Type B pancreatic cell (in vitro differentiated cells): ENCODE results near the gene ITCH. TPM values are rescaled to one million over a fixed set of nuclear protein-coding genes. Genes with fewer than 3 reads are reported as not detected.
"Not testable (repeated sequence)": the region's sequence is repeated elsewhere in the genome, so short reads cannot be mapped to it uniquely, and the experiment has no call there.

Experiments used
- DNase-seq: peaks from one replicate; pipeline ENCODE4 v3.0.0; 2021; ENCODE audit warnings: mixed read lengths; ENCODE audit not compliant: unreplicated experiment; ENCODE audit errors: extremely low spot score
- H3K27ac Mint-ChIP-seq: 2 replicates; pipeline ENCODE4 v1.8.0; 2021; ENCODE audit warnings: mild to moderate bottlenecking, mixed read lengths
- H3K27me3 Mint-ChIP-seq: 2 replicates; pipeline ENCODE4 v1.8.0; 2021; ENCODE audit warnings: mixed read lengths
- H3K36me3 Mint-ChIP-seq: 2 replicates; pipeline ENCODE4 v1.8.0; 2021; ENCODE audit warnings: mixed read lengths
- H3K4me1 Mint-ChIP-seq: one replicate; pipeline ENCODE4 v1.8.0; 2021; ENCODE audit warnings: mixed read lengths; ENCODE audit not compliant: unreplicated experiment
- H3K4me3 Mint-ChIP-seq: 2 replicates; pipeline ENCODE4 v1.8.0; 2021; ENCODE audit warnings: mild to moderate bottlenecking, mixed read lengths
- H3K9me3 Mint-ChIP-seq: 2 replicates; pipeline ENCODE4 v1.8.0; 2021; ENCODE audit warnings: mixed read lengths
- total RNA-seq: library from RNA; stranded (reverse); gene quantifications from 2 replicates; pipeline ENCODE4 v1.2.1, GENCODE V29; 2021; ENCODE audit warnings: low replicate concordance
- TF ChIP-seq, protein P1 (sequence below): fragments of 200-600 bp; sonication (generic); conservative IDR thresholded peaks from 2 replicates; pipeline ENCODE4 v1.5.0; 2021; ENCODE audit warnings: antibody characterized with exemption, mild to moderate bottlenecking

ITCH gene
- total RNA-seq, 1 donor from 2014 or later, result 77.2 TPM

DNA sequence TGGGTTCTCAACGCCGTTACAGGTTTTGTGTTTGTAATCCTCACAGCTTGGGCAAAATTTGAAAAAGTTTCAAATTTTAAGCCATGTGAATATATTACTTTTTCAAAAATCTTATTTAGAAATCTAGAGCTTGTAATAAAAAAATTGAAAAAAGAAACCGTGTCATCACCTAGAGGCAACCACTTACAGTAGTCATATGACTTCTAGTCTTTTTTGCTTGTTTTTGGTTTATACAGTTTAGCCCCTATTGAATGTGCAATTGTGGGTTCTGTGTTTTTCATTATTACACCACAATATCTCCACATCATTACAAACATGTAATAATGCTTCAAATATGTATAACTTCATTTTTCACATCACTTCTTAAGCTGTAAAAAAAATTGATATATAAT lies 154.0 kb downstream of the ITCH start:
- Mint-ChIP-seq H3K9me3 (no peaks in the 10 kb centered on the region), H3K27me3 (no peaks in the 10 kb centered on the region), H3K4me3 (peak overlapping the region; percentile 99), H3K36me3 (peaks cover 21% of the 10 kb centered on the region), H3K27ac (peak overlapping the region; percentile 100), H3K4me1 (peaks cover 41% of the 10 kb centered on the region)
- no peak for DNase-seq
- TF ChIP-seq, protein P1, sequence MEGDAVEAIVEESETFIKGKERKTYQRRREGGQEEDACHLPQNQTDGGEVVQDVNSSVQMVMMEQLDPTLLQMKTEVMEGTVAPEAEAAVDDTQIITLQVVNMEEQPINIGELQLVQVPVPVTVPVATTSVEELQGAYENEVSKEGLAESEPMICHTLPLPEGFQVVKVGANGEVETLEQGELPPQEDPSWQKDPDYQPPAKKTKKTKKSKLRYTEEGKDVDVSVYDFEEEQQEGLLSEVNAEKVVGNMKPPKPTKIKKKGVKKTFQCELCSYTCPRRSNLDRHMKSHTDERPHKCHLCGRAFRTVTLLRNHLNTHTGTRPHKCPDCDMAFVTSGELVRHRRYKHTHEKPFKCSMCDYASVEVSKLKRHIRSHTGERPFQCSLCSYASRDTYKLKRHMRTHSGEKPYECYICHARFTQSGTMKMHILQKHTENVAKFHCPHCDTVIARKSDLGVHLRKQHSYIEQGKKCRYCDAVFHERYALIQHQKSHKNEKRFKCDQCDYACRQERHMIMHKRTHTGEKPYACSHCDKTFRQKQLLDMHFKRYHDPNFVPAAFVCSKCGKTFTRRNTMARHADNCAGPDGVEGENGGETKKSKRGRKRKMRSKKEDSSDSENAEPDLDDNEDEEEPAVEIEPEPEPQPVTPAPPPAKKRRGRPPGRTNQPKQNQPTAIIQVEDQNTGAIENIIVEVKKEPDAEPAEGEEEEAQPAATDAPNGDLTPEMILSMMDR, result no peak

DNA sequence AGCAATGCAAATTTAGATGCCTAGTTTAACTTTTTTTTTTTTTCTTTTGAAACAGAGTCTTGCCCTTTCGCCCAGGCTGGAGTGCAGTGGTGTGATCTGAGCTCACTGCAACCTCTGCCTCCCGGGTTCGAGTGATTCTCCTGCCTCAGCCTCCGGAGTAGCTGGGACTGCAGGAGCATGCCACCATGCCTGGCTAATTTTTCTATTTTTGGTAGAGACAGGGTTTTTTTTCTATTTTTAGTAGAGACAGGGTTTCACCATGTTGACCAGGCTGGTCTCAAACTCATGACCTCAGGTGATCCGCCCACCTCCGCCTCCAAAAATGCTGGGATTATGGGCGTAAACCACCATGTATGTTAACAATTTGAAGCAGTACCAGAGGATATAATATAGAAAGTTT lies 155.8 kb downstream of the ITCH start:
- not testable (repeated sequence) for H3K9me3 Mint-ChIP-seq, H3K27me3 Mint-ChIP-seq
- Mint-ChIP-seq H3K4me1 (peaks cover 40% of the 10 kb centered on the region), H3K27ac (peak overlapping the region; percentile 61), H3K36me3 (peaks cover 20% of the 10 kb centered on the region), H3K4me3 (peak overlapping the region; percentile 84)
- DNase-seq, result peak; percentile 47

DNA sequence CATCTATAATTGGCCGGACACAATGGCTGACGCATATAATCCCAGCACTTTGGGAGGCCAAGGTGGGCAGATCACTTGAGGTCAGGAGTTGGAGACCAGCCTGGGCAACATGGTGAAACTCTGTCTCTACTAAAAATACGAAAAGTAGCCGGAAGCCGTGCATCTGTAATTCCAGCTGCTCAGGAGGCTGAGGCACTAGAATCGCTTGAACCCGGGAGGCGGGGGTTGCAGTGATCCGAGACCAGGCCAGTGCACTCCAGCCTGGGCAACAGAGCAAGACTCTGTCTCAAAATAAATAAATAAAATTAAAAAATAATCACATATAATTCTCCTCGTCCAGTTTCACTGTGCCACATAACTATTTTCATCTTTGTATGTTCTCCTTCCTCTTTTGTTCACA lies 156.8 kb downstream of the ITCH start:
- H3K36me3 Mint-ChIP-seq, result peaks cover 24% of the 10 kb centered on the region
- H3K27me3 Mint-ChIP-seq, H3K4me3 Mint-ChIP-seq, H3K9me3 Mint-ChIP-seq: not testable (repeated sequence)
- peak; percentile 37 for DNase-seq
- peak overlapping the region; percentile 21 for H3K27ac Mint-ChIP-seq
- peaks cover 41% of the 10 kb centered on the region for H3K4me1 Mint-ChIP-seq

DNA sequence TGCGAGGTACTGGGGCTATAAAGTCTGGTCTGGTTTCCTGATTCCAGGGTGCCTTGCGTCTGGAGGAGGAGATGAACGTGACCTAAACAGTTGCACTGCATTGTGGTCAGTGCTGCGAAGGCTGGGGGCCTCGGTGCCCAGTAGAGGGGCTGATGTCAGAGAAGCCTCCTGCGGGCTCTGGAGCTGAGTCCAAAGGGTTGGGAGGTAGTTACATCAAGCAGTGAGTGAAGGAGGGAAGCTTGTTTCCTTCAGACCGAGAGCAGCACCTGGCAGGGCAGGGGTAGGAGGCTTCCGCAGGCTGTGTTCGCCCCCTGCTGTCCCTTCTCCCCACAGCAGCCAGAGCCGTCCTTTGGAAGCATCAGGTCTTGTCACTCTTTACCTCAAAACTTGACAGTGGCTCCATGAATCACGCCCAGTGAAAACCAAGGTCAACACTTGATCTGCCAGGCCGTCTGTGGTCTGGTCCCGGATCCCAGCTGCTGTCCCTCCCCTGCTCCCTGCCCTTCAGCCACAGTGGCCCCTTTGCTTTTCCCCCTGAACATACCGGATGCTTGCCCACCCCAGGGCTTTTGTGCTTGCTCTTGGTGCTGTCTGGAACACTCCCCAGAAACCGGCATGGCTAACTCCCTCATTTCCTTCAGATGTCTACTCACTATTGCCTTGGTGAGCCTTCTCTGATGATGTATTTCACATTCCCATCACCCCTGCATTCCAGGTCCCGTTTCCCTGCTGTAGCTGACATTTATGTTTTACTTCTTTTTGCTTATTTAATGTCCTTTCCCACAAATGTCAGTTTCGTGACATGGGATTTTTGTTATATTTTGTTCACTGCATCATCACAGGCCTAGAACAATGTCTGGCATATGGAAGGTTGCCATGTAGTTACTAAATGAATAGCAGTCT lies 160.1 kb downstream of the ITCH start:
- DNase-seq, result peak; percentile 77
- Mint-ChIP-seq H3K27ac (peak overlapping the region; percentile 100), H3K27me3 (no peaks in the 10 kb centered on the region), H3K36me3 (peaks cover 36% of the 10 kb centered on the region), H3K4me3 (no peak overlapping the region), H3K9me3 (no peaks in the 10 kb centered on the region), H3K4me1 (peaks cover 45% of the 10 kb centered on the region)
- TF ChIP-seq, protein P1, result peak; percentile 80

DNA sequence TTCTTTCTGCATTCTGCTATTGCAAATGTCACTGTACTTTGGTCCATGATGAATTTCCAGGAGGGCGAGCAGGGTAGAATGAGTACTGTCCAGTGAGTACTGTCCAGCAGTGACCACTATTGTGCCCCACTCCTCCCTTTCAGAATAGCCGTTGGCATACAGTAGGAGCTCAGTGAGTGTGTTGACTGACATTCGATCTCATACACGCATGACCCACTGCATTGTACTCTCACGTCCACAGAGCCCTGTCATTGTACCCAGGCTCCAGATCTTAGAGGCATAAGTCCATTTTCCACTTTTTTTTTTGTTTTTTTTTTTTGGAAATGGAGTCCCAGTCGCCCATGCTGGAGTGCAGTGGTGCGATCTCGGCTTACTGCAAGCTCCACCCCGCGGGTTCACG lies 161.4 kb downstream of the ITCH start:
- Mint-ChIP-seq H3K36me3 (peaks cover 46% of the 10 kb centered on the region), H3K27me3 (no peaks in the 10 kb centered on the region), H3K4me1 (peaks cover 41% of the 10 kb centered on the region), H3K9me3 (no peaks in the 10 kb centered on the region), H3K27ac (peak overlapping the region; percentile 100), H3K4me3 (peak overlapping the region; percentile 24)
- TF ChIP-seq, protein P1, result no peak
- peak; percentile 27 for DNase-seq

DNA sequence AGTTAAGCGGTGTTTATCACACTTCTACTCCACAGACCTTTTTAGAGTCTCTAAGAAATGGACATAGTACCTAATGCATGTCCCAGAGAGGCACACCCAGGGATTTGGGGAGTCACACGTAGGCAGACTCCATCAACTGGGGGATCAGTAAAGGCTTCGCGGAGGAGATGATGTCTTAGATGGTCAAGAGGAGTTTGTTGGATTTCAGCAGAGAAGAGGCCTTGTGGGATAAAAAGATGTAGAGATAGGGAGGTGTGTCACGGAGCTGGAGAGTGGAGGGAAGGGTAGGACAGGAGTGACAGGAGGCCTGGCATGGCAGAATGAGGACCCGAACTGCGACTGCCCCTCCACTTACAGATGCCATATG lies 162.3 kb downstream of the ITCH start:
- Mint-ChIP-seq H3K4me1 (peaks cover 41% of the 10 kb centered on the region), H3K27me3 (no peaks in the 10 kb centered on the region), H3K4me3 (peak overlapping the region; percentile 82), H3K27ac (peak overlapping the region; percentile 100), H3K36me3 (peaks cover 39% of the 10 kb centered on the region), H3K9me3 (no peaks in the 10 kb centered on the region)
- DNase-seq, result peak; percentile 47
- TF ChIP-seq, protein P1, result no peak
